NCI-H82 (cell line): ENCODE measurements around the gene GPR137B.
"Not testable (repeated sequence)": the region's sequence is repeated elsewhere in the genome, so short reads cannot be mapped to it uniquely, and the experiment has no call there.

ENCODE experiments used
- DNase-seq: peaks from one replicate; lab custom pipeline; 2025; lab: John Stamatoyannopoulos, UW

GPR137B gene, protein sequence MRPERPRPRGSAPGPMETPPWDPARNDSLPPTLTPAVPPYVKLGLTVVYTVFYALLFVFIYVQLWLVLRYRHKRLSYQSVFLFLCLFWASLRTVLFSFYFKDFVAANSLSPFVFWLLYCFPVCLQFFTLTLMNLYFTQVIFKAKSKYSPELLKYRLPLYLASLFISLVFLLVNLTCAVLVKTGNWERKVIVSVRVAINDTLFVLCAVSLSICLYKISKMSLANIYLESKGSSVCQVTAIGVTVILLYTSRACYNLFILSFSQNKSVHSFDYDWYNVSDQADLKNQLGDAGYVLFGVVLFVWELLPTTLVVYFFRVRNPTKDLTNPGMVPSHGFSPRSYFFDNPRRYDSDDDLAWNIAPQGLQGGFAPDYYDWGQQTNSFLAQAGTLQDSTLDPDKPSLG

GRCh38 chr1:236142253-236143103 lies at the start of gene GPR137B:
Gene GPR137B, plus strand, starts transcription at chr1:236142539. Its CDS starts 84 bp downstream, at chr1:236142623.
- peak; percentile 68 for DNase-seq

DNA sequence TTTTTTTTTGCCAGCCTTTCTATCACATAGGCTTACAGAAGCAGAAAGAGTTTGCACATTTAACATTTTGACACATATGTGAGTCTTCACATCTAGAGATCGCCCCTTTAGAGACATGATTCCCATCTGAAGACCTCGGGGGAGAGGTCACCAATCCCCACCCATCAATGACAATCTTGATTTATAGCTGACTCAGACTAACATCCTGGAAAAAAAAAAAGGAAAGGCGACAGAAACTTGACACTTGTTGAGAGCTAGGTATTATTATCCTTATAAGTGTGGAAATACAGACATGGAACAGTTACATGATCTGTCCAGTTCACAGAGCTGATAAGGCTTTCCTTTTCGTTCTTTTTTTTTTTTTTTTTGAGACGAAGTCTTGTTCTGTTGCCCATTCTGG lies 49.4 kb upstream of the GPR137B start:
- no peak for DNase-seq

- DNase-seq, result no peak
These were observed 46.4 kb upstream of the GPR137B start for GRCh38 chr1:236095705-236096520.

- not testable (repeated sequence) for DNase-seq
These were observed 45.5 kb upstream of the GPR137B start for GRCh38 chr1:236096660-236097482.

GRCh38 chr1:236098267-236098666 lies 44.1 kb upstream of the GPR137B start:
- DNase-seq, result no peak

DNA sequence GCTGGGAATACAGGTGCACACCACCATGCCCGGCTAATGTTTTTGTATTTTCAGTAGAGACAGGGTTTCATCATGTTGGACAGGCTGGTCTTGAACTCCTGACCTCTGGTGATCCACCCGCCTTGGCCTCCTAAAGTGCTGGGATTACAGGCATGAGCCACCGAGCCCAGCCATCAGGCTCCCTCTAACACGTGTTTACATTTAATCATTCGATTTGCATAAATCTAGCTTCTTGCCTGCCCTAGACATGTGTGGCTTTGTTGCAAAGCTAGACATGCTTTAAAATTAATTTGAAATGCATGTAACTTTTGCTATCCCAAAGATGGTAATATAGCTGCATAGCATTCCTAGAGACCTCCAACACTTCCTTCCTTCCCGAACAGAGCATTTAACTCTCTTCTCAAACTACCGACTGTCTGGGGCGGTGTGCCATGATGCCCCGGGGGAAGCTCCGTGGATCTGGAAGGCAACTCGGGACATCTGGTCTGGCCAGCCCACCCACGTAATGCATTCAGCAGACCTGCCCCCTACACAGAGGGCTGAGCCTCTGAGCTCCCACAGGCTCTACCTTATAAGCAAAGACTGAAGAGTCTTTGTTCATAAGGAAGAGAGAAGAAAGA lies 42.9 kb upstream of the GPR137B start:
- DNase-seq, result no peak

DNA sequence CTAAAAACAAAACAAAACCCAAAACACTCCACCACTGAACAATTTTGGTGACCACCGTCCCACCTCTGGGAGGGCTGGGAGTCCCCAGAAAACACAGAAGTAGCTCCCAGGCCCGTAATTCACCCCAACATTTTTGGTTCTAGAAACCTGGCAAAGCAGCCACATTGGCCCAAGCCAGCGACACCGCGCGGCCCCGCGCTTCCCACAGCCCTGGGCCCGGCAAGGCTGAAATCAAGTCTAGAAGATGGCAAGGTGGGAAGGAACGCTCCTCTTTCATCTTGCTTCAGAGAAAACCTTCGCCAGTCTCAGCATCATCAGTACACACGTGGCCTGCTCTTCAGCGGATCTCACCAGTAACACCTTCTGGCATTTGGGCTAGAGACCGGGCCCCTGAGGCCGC lies 41.5 kb upstream of the GPR137B start:
- DNase-seq, result no peak

GRCh38 chr1:236101233-236102200 lies 40.8 kb upstream of the GPR137B start:
- DNase-seq, result no peak

DNA sequence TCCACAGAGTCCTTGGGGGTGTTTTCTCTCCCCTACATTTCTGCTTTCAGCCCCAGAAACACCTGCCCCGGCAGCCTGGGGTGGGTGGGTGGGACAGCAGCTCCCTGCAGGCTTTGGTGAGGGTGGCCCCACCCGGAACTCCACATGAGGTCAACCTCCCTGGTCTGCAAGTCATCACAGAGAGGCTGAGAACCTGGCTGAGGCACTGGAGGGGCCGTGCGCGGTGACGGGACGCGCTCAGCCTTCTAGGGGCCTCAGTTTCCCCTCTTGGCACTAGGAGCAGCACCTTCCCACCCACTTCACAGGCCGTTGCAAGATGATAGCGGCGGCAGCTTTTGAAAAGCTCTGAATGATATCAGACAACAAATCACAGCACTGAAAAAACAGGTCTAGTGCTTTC lies 39.7 kb upstream of the GPR137B start:
- DNase-seq, result no peak

GRCh38 chr1:236103059-236103458 lies 39.3 kb upstream of the GPR137B start:
- DNase-seq, result no peak

- DNase-seq, result peak; percentile 73
These were observed 38.6 kb upstream of the GPR137B start for GRCh38 chr1:236103646-236104218.

DNA sequence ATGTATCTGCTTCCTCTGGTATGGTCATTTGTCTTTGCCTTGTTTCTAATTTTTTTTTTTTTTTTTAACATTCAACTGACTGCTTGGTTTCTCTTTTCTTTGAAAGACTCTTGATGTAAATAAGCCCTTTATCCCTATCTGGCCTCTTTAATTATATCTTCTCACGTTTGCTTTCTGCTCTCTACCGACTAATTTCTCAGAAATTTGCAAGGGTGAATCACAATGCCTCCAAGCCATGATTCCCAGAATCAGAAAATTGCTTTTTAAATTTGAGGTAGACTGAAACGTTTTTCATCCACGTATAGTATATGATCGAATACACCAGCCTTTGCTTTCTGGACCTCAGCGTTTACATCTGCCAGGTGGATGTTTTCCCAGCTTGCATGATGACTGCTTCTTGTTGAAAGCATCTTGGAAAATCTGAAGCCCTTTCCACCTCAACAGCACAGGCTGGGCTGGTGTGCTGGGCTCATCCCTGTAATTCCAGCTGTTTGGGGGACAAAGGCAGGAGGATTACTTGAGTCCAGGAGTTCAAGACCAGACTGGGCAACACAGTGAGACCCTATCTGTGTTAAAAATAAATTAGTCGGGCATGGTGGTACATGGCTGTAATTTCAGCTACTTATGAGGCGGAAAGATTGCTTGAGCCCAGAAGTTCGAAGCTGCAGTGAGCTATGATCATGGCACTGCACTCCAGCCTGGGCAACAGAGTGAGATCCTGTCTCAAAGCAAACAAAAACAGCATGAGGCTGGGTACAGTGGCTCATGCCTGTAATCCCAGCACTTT lies 35.0 kb upstream of the GPR137B start:
- no peak for DNase-seq

DNA sequence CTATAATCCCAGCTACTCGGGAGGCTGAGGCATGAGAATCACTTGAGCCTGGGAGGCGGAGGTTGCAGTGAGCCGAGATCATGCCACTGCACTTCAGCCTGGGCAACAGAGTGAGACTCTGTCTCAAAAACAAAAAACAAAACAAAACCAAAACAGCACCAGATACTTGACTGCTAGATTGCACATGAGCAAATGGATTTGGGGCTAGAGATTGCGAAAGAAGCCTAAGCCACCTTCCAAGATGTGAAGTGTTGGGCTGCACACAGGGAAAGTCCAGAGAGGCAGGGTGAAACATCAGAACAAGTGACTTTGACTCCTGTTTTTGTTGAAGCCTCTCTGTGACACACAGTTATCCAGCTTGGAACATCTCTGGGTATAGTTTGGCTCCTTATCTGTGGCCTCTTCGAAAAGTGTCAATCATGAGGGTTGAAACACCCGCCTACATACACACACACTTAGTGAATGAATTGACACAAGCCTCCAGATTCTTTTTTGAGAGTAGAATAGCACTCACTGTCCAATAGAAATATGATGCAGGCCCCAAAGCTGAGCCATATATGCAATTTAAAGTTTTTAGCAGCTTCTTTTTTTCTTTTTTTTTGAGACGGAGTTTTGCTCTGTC lies 34.2 kb upstream of the GPR137B start:
- DNase-seq, result no peak

GRCh38 chr1:236110137-236110536 lies 32.2 kb upstream of the GPR137B start:
- no peak for DNase-seq

DNA sequence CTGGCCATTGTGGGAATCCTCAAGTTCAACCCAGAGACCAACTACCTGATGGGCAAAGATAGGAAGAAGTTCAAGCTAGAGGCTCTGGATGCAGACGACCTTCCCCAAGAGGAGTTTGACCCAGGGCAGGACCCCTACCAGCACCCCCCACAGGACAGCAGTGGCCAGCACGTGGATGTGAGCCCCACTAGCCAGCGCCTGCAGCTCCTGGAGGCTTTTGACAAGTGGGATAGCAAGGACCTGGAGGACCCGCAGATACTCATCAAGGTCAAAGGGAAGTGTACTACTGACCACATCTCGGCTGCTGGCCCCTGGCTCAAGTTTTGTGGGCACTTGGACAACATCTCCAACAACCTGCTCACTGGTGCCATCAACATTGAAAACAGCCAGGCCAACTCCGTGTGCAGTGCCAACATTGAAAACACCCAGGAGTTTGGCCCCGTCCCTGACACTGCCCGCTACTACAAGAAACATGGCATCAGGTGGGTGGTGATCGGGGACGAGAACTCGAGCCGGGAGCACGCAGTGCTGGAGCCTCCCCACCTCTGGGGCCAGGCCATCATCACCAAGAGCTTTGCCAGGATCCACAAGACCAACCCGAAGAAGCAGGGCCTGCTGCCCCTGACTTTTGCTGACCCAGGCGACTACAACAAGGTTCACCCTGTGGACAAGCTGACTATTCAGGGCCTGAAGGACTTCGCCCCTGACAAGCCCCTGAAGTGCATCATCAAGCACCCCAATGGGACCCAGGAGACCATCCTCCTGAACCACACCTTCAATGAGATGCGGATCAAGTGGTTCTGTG lies 30.6 kb upstream of the GPR137B start:
- no peak for DNase-seq

DNA sequence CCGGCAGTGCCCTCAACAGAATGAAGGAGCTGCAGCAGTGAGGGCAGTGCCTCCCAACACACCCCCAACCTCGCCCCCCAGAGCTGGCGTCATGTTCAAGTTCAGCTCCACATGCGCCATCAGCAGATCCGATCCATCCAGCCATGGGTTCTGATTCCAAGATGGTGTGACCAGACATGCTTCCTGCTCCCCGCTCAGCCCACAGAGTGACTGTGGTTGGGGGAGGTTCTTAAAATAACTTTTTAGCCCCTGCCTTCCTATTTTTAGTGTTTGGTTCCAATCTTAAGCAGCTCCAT lies 30.1 kb upstream of the GPR137B start:
- no peak for DNase-seq

- DNase-seq, result no peak
These were observed 28.9 kb upstream of the GPR137B start for GRCh38 chr1:236113324-236114032.
